ENCODE data around the gene KRTAP5-9. TPM values are rescaled to one million over a fixed set of nuclear protein-coding genes. Genes with fewer than 3 reads are reported as not detected.
"Not testable (repeated sequence)": the region's sequence is repeated elsewhere in the genome, so short reads cannot be mapped to it uniquely, and the experiment has no call there.

Gene KRTAP5-9
- total and polyA plus RNA-seq, 2 donors (not counting 3 experiments of a cell fraction or from before 2014, with no cell fraction given), result 0.28 TPM; not detected in 1

- no peak overlapping the region for H3K4me3 ChIP-seq (replicated peaks in 1 of 3; ENCODE audit: insufficient read depth in 1 of 3, low read depth in 1 of 3, low read length in 3 of 3)
- H2AFZ ChIP-seq (ENCODE audit: low read depth, low read length), result no peak overlapping the region
- H3K79me2 ChIP-seq (ENCODE audit: control insufficient read depth, insufficient read depth, low read length), result no peaks in the 10 kb centered on the region
- H3K36me3 ChIP-seq (ENCODE audit: control insufficient read depth in 2 of 2, extremely low read depth in 1 of 2, insufficient read depth in 2 of 2, low read length in 2 of 2), result no peaks in the 10 kb centered on the region
- dilution Hi-C loops (cut with MboI; ENCODE audit: extremely low pct_ligation_motif_present, low sequenced_read_pairs), result no loop called here
- intact Hi-C loops (cut with micrococcal nuclease), result no loop called here
- TF ChIP-seq FOS (IDR thresholded peaks at IDR 0.05; ENCODE audit: borderline replicate concordance, insufficient read depth, low read length) (no peak), EZH2 (IDR thresholded peaks at IDR 0.05; ENCODE audit: borderline replicate concordance, low read depth, low read length, severe bottlenecking) (no peak), GATA2 (IDR thresholded peaks at IDR 0.05; ENCODE audit: insufficient read depth, insufficient read length, low read depth, low read length) (no peak)
- FAIRE-seq (no peak), DNase-seq (ENCODE audit: low read depth, low spot score) (no peak)
- H4K20me1 ChIP-seq (replicated peaks; ENCODE audit: control insufficient read depth, extremely low read depth, insufficient read depth, low read length), result no peaks in the 10 kb centered on the region
- H3K9me3 ChIP-seq (replicated peaks; ENCODE audit: control insufficient read depth, insufficient read depth, low read length), result no peaks in the 10 kb centered on the region
- BruUV-seq (replicated peaks), result no TSS peak
- no peaks in the 10 kb centered on the region for H3K4me1 ChIP-seq (ENCODE audit: control insufficient read depth, extremely low read depth, insufficient read depth, low read length)
- no peak overlapping the region for H3K9ac ChIP-seq (replicated peaks; ENCODE audit: extremely low read depth, insufficient read depth, low read length)
- ChIA-PET POLR2A (no interaction called here), CTCF (interaction anchor here (1.3 kb wide), 2 partner anchors 20 to 37 kb away, joined by 3 read pairs; no protein-coding TSS in a partner anchor)
- no peak overlapping the region for H3K4me2 ChIP-seq (ENCODE audit: insufficient read depth, low read length)
- no peaks in the 10 kb centered on the region for H3K27me3 ChIP-seq (ENCODE audit: control insufficient read depth in 2 of 2, insufficient read depth in 2 of 2, low read length in 2 of 2)
- no peaks in the 10 kb centered on the region for H3K9me1 ChIP-seq (replicated peaks; ENCODE audit: control insufficient read depth, extremely low read depth, insufficient read depth, low read length)
- no peak overlapping the region for H3K27ac ChIP-seq (ENCODE audit: insufficient read depth, low read depth, low read length)
These were observed 22.2 kb upstream of the KRTAP5-9 start for GRCh38 chr11:71525938-71526495.

- H2AFZ ChIP-seq (ENCODE audit: low read depth, low read length); POLR2A ChIA-PET; dilution Hi-C loops (cut with MboI; ENCODE audit: extremely low pct_ligation_motif_present, low sequenced_read_pairs); DNase-seq (ENCODE audit: low read depth, low spot score); BruUV-seq (replicated peaks); H4K20me1 ChIP-seq (replicated peaks; ENCODE audit: control insufficient read depth, extremely low read depth, insufficient read depth, low read length); H3K9me3 ChIP-seq (replicated peaks; ENCODE audit: control insufficient read depth, insufficient read depth, low read length); H3K36me3 ChIP-seq (ENCODE audit: control insufficient read depth in 2 of 2, extremely low read depth in 1 of 2, insufficient read depth in 2 of 2, low read length in 2 of 2); H3K4me3 ChIP-seq (replicated peaks in 1 of 3; ENCODE audit: insufficient read depth in 1 of 3, low read depth in 1 of 3, low read length in 3 of 3); H3K4me2 ChIP-seq (ENCODE audit: insufficient read depth, low read length); H3K9ac ChIP-seq (replicated peaks; ENCODE audit: extremely low read depth, insufficient read depth, low read length); H3K79me2 ChIP-seq (ENCODE audit: control insufficient read depth, insufficient read depth, low read length); H3K27ac ChIP-seq (ENCODE audit: insufficient read depth, low read depth, low read length); intact Hi-C loops (cut with micrococcal nuclease); H3K4me1 ChIP-seq (ENCODE audit: control insufficient read depth, extremely low read depth, insufficient read depth, low read length); H3K27me3 ChIP-seq (ENCODE audit: control insufficient read depth in 2 of 2, insufficient read depth in 2 of 2, low read length in 2 of 2); FAIRE-seq; H3K9me1 ChIP-seq (replicated peaks; ENCODE audit: control insufficient read depth, extremely low read depth, insufficient read depth, low read length): not testable (repeated sequence)
- CTCF ChIA-PET, result interaction anchor here (1.3 kb wide), 1 partner anchor 21 kb away, joined by 3 read pairs; no protein-coding TSS in a partner anchor
These were observed 21.2 kb upstream of the KRTAP5-9 start, which contains the start of gene KRTAP5-7 for GRCh38 chr11:71526796-71527575. Gene KRTAP5-7 (plus strand): TSS chr11:71527267. CDS start chr11:71527301, 34 bp downstream.
